ENCODE measurements around the gene PCDH9.

Gene PCDH9

DNA sequence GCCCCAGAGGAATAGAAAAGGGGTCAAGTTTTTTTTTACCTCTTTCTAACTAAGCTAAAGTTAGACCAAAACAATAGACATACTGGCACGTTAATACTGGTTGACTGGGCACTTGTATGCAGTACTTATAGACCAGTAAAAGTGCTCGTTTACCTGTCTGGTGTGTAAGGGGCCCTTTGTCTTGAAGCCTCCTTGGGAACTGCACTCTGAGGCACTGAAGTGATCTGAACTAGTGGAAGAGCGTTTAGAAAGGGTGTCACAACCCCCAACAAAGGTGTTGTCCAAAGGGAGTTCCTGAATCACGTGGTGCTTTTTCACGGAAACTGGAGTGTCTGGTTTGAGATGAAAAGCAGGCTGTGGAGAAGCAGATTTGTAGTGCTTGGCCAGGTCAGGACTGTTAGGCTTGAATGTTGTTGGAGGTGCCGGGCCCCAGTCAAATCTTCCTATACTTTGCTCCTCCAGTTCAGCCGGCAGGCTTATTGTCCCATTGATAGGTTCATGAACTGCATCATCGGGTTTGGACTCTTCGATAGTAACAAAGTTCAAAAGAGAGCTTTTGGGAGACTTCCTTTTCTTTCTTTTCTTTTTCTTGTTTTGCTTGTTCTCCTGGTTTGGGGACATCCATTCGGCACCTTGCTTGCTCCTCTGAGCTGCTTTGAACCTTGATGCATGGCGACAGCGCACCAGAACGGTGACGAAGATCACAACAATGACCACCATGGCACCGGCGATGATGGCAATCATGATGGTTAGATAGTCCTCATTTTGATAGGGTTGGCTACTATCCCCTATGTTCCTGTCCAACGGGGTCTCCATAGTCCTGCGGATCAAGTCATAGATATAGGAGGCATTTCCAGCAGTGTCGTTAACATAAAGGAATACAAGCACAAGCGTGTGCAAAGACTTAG lies 4.6 kb downstream of the PCDH9 start:
- DNase-seq, result no peak

DNA sequence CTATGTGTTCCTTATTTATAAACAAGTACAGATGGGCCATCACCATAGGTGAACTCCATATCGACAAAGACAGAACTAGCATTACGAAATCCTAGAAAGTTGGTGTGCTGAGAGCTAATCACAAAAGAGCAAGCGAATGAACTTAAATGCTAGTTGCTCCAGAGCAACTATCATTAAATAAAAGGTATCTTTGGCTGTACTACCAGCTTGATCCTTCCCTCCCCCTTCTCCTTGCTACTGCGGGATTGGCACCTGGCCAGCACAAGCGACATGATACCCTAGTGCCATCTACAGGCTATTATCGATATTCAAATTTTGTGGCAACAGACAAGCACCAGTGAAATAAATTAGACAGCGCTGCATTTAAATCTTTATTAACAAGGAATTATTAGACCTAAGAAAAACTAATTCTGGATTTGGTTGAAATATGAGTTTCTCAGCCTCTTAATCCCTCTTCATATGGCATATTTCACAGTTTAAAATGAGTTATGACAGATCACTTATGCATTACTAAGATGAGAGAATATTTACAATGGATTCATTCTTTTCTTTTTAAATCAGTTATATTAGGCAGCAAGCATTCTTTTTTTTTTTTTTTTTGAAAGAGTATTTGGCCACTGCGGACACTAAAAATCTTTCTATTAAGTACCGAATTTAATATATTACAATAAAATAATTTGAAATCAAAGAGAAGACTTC lies 5.8 kb downstream of the PCDH9 start:
- peak; percentile 33 for DNase-seq

DNA sequence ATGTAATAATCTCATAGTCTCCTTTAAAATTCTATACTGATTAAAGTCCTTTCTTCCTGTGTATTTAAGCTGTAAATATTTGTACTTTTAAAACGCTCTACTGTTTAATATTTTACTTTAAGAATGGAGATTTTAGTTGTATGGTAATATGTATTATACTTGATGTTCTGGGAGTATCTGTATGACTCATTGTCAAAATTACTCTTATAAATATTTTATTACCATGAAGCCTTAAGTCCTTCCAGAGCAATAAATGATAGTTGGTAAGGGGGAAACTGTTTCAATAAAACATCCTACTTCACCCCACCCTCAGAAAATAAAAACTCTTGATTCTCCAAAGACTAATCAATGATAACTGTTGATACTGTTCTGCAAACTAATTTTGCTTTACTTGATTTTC lies 6.4 kb downstream of the PCDH9 start:
- DNase-seq, result no peak

DNA sequence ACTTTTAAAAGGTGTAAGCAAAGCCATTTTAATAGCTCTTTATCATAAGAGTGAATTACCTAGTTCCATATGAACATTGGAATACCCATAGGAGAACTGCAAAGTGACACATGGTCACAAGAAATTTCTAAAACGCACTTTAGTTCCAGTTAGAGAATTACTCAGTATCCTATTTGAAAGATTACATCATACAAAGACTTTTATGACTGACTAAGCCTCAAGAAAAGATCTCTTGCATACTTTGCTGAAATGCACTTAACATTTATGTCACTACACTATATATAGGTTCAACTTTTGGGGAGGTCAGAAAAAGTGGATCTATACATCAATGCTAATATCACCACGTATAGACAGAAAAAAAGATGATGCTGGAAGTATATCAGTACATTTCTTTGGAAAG lies 7.1 kb downstream of the PCDH9 start:
- no peak for DNase-seq

DNA sequence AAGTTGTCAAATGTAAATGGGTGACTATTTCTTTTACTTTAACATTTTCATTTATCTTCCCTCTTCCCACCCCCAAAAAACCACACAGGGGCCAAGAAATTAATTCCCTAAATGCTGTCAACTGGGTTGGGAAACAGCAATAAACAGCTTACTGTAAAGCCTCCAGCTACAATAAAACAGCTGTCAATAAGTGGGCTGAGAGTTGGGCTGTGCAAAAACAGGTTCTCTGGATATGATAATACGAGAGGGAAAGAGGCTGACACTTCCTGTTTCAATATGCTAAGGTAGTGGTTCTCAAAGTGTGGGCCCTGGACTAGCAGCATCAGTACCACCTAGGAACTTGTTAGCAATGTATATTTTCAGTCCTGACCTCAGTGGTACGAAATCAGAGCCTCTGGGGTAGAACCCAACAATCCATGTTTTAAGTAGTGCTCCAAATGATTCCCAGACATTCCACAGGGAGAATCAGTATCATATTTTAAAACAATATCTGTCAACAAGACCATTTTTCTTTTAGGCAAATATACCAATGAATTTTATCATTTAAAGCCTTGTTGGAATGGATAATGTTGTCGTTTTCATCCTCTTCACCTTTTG lies 8.4 kb downstream of the PCDH9 start:
- DNase-seq, result no peak

DNA sequence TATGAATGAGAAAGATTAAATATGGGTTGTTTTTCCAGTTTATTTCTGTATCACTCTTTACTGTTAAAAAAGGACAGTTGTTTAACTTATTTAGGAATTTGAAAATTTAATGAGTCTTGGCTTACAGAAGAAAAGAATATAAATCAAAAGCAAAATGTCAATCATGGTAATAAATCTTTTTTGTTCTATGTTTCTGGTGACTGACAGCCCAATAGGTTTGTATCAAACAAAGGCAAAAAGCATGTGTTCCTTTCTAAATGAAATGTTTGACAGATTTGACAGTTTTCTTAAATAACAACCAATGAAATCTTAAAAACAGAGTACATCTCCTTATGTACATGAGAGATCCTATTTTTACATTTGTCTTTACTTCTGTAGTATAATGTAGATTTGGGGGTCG lies 11.0 kb downstream of the PCDH9 start:
- DNase-seq, result no peak

DNA sequence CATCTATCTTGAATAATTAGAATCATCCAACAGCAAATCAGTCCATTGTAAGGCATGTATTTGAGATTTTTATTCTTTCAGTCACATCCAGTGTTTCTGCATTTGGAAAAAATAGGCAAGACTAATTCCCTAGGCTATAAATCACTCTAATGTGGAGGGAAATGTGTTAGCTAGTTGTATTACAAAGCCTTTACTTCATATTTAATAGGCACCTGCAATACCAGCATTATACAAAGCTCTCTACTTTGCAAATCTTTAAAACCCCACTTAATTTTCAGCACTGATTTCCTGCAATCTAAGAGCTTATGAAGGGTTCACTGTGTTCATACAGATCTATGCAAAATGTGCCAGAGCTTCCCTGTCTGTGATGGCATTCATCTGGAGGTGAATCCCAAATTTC lies 12.3 kb downstream of the PCDH9 start:
- no peak for DNase-seq

DNA sequence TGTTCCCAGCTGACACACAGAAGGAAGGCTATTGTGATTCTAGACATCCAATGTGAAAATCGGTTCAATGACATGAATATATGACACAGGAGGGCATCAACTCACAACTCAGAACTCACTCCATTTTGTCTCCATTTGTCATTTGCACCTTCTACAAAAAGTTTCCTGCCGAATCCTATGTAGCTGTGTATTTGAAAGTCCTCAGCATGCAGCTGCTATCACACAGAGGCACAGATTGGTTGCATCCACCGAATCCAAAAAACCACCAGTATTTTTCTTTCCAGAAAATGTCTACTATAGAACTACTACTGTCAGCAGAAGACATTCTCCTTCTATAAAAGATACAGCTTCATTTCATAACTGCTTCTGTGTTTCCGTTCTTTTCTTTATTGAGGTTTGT lies 13.3 kb downstream of the PCDH9 start:
- no peak for DNase-seq

DNA sequence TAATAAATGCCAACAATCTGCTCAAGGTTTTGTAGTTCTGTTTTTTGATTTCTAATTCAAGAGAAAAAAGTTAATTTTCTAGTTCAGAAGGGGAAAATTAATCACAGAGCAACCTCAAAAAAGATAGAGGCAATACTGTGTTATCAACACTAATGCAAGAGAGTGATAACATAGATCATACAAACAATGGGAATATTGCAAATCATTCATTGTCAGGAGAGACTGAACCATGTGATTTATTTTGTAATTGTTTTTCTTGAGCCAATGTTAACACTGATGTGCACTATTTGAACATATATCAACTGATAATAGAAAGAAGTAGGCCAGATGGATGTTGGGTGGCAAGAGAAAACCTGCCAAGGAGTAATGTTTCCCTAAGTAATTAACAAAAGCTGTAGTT lies 19.9 kb downstream of the PCDH9 start:
- DNase-seq, result no peak

DNA sequence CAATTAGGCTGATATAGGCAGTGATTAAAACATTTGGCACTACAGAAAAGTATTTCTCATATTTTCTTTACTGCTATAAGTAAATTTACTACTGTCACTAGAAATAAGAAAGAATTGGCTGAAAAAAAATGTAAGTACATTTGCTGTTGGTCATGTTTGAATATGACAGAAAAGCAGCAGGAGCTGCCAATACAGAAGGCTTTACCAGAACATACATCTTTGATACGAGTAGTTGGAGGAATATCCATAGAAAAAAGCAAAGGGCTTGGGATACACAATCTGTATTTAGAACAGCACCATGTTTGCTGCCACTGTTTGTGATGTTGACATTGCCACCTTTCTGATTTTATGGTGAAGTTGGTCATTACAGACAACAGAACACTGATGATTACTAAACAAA lies 21.6 kb downstream of the PCDH9 start:
- no peak for DNase-seq

DNA sequence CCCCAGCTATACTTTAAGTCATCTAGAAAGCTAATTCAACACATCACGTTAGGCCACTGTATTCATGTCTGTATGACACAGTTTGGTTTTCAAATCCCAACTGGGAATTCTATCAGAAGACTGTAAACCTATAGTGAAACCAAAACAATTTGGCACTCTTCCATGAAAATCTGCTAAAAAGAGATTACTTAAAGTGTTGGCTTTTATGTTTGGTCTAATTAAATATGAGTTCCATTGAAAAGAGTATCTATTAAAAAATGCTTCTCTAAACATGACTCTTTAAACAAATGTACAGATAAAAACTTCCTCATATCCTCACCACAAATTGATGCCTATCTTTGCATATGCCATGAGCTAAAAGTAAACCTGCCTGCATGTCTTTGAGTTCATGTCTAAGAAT lies 25.4 kb downstream of the PCDH9 start:
- DNase-seq, result no peak

DNA sequence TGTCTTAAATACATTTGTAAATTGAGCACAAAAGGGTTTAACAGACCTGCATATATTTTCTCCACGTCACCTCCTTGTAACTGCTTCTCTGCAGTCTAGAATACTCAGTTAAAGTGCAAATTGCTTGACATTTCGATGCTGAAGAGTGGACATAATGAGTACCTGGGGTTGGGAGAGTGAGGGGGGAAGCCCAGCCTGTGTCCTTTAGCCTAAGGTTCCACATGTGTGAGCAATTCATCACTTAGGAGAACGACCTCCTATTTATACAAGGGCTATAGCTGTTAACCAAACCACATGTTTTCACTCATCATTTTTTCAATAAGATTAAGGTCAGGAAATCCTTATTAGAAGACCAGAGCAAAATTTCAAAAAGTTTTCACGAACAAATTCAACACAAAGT lies 29.5 kb downstream of the PCDH9 start:
- DNase-seq, result no peak

DNA sequence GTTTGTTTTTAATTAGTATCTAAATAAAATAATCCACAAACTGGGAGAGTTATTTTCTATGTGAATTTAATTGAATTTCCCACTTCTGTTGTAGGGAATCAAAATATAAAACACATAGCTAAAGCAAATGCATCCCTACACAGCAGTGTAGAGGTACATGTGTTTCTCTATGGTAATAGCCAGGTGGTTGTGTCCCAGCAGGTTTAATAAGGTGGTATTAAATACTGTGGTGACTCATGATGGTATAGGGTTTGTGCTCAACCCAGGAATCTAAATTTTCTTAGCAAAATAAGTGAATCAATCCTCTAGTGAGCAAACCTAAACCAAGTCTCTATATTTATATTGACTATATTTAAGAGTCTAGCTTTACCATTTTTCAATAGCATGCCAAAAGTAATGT lies 30.0 kb downstream of the PCDH9 start:
- no peak for DNase-seq

DNA sequence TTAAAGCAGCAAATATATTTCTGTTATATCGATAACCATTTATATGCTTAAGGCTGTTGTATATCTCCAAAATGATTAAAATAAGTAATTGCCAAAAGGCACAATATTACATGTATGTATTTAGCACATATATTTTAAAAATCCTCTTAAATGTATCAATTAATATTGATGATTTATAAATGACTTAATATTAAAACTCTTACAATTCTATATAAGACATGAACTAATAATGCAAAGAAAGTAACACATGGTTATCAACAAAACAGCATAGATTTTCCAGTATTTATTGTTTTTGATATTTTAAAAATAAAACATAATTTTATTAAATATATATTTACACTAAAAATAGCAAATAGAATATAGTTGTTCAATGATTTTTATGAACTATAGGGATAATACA lies 32.4 kb downstream of the PCDH9 start:
- DNase-seq, result no peak

DNA sequence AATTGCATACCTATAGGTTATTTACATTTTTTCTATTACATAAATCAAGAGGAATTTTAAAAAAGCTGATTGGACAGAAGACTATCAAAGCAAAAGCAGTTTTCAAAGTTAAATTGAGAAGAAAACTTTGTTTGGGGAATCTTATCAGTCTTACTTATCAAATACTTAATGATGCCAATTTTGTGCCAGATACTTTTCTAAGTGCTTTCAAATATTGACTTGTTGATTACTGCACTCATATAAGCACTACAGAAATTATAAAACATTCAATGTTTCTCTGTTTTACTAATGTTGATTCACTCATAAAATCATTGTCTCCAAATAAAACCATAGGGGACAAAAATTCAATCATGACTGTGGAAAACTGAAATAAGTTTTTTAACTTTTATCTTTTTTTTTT lies 36.2 kb downstream of the PCDH9 start:
- no peak for DNase-seq

DNA sequence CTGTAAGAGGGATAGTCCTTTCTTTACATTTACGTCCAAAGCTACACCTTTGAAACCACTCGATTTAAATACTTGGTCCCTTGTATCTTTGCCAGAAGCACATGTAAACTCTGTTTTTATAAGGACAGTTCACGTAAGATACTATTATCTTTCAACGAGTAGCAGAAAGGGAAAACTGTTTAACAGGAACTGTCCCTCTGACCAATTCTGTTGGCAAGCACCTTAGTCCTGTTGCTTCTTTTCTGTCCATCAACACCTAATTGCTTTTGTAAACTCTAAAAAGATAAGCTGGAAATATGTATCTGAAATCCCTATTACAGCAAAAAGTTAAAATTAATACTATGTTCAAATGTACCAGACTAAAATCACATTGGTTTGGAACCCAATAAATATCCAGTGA lies 37.4 kb downstream of the PCDH9 start:
- no peak for DNase-seq

DNA sequence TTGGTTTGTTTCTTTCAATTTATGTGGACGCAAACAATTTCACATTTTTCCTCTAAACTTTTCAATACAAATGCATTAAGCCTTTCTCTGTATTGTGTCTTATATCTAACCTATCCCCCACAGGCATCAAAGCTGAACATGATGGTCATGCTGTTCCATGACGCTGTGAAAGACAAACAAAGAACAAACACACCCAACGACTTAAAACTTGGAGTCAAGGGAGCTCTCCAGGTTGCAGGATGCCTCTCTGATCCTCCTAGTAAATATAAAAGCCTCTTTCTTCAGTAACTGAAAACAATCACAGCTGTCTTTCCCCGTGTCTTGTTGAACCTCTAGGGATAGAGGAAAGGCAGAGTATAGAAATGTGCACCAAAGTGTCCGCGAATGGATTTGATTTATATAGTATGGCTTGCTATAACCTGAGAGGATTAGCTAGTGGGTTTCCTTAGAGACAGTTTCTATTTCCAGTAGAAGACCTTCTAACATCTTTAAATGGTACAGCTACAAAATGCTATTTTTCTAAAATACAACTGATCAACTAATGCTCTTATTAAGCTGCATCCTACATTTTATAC lies 43.1 kb downstream of the PCDH9 start:
- DNase-seq, result no peak

DNA sequence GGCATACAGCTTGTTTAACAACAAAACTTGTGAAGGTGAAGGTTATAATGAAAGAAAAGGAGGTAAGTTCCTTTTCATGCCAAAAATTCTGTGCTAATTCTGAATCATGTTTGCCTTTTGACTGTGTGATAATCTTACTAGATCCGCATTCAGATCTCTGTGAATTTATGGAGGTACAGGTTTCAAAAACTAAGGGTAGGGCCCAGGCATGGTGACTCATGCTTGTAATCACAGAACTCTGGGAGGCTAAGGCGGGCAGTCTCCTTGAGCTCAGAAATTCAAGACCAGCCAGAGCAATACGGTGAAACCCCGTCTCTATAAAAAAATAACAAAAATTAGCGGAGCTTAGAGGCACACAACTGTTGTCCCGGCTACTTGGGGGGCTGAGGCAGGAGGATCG lies 45.9 kb downstream of the PCDH9 start:
- no peak for DNase-seq

DNA sequence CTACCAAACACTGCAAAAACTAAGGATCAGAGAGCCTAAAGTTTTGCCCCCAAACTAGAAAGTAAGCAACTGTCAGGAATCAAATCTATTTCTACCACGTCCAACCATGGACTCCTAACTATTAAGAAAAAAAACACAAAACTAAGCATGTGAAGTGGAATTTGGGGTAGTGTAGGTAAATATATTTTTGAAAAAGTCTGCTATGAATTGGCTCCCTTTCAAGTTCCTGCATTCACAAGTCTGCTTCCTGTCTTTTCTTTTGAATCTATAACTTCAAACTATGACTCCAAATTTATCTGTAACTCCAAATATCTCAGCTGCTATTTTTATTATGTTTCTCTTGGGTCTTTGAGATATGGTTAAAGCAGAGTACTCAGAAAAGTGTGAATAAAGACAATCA lies 47.0 kb downstream of the PCDH9 start:
- DNase-seq, result no peak

DNA sequence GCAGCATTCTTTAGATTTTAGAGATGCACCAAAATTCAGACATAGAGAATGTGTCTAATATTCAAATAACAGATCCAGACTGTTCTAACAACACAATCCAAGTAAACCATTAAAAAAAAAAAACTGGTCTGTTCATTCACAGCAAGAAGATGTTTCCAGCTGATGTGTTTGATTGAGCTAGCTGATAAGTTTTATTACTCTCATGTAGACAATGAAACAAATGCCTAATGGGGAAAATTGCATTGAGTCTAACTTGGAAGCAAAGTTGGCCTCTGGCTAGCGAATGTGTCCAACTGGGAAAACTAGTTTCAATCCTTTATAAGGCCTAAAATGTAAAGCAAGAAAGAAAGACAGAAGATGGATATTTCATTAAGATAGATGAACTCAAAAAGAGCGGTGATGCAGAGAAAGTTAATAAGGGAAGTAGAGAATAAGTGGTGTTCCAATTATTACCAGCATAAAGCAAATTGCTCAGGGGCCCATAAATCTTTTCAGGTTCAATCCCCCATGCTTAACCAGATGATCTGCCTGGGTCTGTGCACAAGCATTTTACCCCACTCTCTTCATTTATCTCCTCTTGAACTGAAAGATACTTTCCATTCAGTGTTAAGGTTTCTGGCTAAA lies 54.2 kb downstream of the PCDH9 start:
- no peak for DNase-seq

DNA sequence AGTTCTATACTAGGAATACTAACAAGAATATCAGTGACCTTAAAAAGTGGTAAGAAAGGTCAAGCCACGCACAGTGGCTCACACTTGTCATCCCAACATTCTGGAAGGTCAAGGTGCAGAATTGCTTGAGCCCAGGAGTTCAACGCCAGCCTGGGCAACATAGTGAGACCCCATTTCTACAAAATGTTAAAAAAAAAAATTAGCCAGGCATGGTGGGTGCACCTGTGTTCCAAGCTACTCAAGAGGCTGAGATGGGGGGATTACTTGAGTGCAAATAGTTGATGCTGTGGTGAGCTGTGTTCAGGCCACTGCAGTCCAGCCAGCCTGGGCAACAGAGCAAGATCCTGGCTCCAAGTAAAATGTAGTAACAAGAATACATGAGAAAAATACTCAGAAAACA lies 61.8 kb downstream of the PCDH9 start:
- DNase-seq, result no peak

DNA sequence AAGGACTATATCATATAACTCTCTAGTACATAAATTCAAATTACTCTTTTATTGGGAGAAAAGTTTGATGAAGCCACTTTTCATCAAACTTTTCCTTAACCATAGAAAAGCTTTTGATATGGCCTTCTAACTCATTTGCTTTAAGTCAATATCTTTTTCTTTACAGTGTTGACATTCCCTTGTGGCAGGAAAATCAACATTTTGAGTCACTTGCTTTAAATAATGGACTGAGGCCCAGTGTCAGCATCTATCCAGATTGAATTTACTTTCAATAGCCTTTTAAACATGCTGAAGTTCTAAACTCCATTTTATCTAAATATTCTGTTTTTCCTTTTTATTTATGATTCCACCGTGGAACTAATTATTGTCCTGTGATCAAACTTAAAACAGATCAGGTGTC lies 62.7 kb downstream of the PCDH9 start:
- no peak for DNase-seq

DNA sequence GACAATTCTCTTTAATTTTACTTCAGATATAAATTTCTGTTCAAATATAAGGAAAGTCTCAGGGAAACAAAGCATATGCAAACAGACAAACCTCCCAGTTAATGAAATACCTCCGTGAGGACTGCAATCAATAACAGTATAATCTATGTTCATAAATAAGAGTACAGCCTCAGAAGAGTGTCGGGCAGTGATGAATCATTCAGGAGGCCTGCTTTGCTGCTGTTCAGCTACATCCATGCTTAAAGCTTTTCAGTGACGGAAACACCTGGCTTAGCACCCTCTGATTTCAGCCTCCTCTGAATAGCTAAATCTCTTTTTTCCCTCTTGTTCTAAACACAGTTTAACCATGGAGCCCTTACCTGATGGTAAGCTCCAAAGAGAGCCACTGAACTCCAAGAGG lies 69.0 kb downstream of the PCDH9 start:
- no peak for DNase-seq
